SH-SY5Y (cell line): Measurements from ENCODE around the gene MMP15.

Experiments
- GATA2 ChIP-seq: IDR thresholded peaks from 2 replicates; pipeline ENCODE4 v1.6.1; 2011; ENCODE audit warnings: mild to moderate bottlenecking, low read depth, low read length
- GATA3 ChIP-seq: IDR thresholded peaks from 2 replicates; pipeline ENCODE4 v1.6.1; 2011; ENCODE audit warnings: low read depth, mild to moderate bottlenecking, low read length, moderate library complexity

The MMP15 gene

GRCh38 chr16:57993438-57993837 is 32.1 kb upstream of the MMP15 start:
- no peak for TF ChIP-seq GATA2

GRCh38 chr16:57993897-57994296 is 31.7 kb upstream of the MMP15 start:
- TF ChIP-seq GATA2 (no peak), GATA3 (no peak)

DNA sequence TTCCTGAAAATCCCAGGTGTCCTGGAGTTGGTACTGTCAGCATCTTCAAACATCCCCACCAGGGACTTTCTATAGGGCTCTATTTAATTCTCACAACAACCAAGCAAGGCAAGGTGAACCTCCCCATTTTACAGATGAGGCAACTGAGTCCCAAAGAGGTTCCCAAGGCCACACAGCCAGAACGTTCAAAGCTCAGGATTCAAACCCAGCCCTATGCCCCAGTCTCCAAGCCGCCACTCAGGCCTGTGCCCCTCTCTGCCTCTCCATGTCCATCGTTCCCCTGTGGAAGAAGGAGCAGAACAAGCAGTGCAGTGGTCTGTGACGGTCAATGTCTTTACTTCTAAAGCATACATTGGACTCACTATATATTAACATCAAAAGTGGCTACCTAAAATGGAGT is 31.2 kb upstream of the MMP15 start:
- TF ChIP-seq GATA3: no peak
- TF ChIP-seq GATA2: no peak

DNA sequence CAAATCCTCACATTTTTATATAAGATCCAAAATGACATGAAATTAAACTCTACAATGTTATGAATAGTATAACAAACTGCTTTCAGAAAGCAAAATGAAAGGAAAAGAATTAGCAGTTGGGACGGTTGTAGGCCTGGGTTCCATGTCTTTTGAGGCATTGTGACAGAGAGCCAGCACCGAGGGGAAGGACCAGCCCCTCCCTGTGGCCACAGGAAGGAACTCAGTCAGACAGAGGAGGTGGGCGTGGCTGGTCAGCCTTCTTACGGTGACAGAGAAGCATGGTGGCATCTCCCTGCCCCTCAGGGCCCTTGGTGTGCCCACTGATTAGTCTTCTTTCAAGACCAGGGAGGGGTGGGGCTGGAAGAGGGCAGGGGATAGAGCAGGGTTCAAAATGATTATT is 30.8 kb upstream of the MMP15 start:
- TF ChIP-seq GATA3: no peak

- TF ChIP-seq GATA2: no peak
- TF ChIP-seq GATA3: no peak
These were observed 29.7 kb upstream of the MMP15 start for GRCh38 chr16:57995721-57996405.

DNA sequence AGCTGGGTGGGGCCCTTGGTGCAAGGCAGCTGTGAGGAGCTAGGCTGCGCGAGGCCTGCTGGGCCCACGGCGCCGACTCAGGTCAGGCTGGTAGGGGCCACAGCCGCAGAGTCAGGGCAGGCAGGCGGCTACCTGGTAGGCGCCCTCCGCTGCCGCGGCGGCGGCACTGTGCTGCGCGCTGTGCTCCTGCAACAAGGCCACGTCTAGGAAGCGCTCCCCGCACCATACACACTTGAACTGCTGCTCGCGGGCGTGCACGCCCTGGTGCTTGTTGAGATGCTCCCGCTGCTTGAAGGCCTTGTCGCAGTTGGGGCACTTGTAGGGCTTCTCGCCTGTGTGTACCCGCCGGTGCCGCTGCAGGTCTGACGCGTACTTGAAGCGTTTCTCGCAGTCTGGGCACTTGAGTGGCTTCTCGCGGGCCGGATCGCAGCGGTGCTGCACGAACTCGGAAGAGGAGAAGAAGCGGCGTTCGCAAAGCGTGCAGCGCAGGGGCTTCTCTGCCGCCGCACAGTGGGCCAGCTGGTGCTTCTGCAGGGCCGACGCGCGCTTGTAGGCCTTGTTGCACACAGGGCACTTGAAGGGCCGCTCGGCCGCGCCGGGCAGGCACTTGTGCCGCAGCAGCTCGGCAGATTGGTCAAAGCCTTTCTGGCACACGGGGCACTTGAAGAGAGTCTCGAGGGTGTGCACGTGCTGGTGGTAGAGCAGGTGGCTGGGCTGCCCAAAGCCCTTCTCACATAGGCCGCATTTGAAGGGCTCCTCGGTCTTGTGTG is 29.0 kb upstream of the MMP15 start:
- TF ChIP-seq GATA3 (no peak), GATA2 (no peak)

DNA sequence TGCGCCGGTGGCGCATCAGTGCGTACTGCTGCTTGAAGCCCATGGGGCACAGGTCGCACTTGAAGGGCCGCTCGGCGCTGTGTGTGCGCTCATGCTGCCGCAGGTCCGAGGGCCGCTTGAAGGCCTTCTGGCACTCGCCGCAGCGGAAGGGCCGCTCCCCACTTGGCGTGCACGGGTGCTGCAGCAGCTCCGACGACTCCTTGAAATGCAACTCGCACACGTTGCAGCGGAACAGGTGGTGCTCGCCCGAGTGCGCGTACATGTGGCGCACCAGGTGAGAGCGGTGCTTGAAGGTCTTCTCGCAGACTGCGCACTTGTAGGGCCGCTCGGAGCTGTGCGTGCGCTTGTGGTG is 28.4 kb upstream of the MMP15 start:
- no peak for TF ChIP-seq GATA3
- no peak for TF ChIP-seq GATA2

DNA sequence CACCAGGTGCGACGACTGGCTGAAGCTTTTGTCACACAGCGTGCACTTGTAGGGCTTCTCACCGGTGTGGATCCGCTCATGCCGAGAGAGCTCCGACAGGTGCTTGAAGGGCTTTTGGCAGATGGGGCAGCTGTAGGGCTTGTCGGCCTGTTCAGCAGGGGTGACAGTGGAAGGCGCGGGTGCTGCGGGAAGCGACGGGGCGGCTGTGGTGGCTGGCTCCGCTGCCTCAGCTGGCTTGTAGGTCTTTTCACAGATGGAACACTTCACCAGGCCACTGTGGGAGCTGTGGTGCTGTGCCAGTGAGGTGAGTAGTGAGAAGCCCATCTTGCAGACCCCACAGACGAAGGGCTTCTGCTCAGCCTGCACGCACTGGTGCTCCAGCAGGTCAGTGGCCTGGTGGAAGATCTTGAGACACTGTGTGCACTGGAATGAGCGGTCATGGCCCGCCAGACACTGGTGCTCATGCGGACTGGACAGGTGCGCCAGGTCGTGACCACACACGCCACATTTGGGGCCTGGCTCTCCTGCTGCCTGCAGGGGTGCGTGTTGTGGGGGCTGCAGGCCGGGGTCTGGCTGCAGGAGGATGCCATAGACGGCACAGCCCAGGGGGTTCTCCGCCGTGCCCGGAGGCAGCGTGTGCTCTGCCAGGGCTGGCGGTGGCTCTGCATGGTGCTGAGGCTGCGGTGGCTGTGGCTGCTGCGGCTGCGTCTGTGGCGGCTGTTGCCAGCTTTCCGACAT is 27.9 kb upstream of the MMP15 start:
- TF ChIP-seq GATA3 (no peak), GATA2 (no peak)

- no peak for TF ChIP-seq GATA3
- TF ChIP-seq GATA2: no peak
These were observed 27.1 kb upstream of the MMP15 start for GRCh38 chr16:57998486-57998885.

DNA sequence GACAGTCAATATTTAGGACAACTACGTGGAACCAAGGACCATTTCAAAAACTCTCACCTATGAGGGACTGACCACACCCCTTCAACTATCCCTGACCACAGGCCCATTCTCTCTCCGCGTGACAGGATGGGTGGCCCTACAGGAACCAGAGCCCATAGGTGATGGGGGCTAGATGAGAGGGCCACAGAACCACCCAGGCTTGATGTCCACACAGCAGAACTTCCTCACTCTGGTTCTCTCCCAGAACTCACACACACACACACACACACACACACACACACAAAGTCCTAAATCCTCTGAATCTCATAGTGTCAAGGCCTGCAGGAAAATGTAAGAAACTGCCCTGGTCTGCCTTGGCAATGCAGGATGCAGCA is 26.6 kb upstream of the MMP15 start:
- TF ChIP-seq GATA3: no peak
- TF ChIP-seq GATA2: no peak

DNA sequence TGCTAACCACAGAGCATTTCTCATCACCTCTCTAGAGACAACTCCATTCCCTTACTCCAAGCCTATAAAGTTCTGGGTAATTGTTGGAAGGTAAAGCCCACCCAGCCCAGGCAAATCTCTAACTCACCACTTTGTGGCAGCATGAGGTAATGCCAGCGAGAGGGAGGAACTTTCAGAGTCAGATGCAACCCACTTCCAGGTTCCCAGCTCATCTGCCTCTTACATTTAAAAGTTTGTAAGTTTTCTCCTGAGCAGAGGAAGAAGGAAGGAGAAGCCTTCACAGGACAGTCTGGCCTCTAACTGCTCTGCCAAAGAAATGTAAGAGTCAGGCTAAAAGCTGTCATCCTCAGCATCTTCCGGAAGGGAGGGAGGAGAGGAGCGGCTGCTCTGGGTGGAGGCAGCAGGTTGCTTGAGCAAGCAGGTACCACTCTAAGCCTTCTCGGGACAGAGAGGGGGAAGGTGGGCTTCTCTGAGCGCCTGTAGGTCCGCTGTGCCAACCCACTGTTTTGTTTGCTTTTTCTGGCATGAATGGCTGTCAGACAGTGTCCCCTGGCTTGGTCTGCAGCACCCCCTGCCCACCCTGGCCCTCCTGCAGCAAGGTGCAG is 26.1 kb upstream of the MMP15 start:
- no peak for TF ChIP-seq GATA2

GRCh38 chr16:57999971-58000705 is 25.4 kb upstream of the MMP15 start, which contains the start of gene ZNF319:
Gene ZNF319, minus strand, starts transcription at chr16:58000672. Its CDS starts 2,407 bp downstream, at chr16:57998265.
- TF ChIP-seq GATA3 (no peak), GATA2 (no peak)

DNA sequence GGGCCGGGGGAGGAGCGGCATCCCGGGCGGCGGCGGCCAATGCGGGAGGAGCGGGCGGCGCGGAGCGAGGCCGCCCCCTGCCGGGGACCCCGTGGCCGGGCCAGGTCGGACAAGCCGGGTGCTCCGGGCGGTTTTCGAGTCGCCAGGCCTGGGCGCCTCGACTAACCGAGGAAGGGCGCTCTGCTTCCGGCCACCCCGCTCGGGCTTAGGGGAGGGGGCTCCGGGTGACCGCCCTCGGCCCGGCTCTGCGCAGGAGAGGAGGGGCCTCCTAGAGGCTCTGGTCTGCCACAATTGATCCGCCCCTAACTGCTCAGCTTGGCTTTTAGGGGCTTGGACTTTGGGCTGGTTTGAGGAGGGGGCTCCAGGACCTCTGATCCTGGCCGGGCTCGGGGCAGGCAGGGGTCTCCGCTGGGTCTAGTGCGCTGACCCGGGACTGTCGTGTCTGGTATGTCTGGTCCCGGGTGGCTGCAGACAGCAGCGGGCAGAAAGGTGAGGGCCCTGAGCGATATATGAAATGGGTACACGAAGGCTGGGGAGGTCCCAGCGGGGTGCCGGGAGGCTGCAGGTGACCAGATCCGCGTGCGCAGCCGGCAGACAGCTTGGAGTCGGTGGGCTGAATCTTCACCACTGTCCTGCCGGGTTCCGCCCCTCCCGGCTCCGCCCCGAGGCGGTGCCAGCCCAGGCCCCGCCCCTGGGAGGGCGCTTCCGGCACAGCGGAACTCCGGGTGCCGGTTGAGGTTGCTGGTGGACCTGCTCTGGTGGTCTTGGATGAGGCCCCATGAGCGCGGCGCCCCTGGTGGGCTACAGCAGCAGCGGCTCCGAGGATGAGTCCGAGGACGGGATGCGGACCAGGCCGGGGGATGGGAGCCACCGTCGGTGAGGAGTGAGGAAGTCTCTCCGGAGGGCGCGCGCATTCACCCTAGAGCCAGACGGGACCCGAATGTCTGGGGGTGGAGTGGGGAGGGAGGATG is 24.6 kb upstream of the MMP15 start, which contains the start of gene USB1:
USB1 (plus strand) TSS at position 702 of the 971 bp plus-strand sequence; CDS start at position 779, 77 bp downstream.
- TF ChIP-seq GATA3: no peak
- no peak for TF ChIP-seq GATA2
